ENCODE results near the gene POMT2. TPM values are rescaled to one million over a fixed set of nuclear protein-coding genes. Genes with fewer than 3 reads are reported as not detected.

Gene POMT2
- total RNA-seq, 6 donors from 2014 or later: 14.6 to 36.7 (median 25.4) TPM

DNA sequence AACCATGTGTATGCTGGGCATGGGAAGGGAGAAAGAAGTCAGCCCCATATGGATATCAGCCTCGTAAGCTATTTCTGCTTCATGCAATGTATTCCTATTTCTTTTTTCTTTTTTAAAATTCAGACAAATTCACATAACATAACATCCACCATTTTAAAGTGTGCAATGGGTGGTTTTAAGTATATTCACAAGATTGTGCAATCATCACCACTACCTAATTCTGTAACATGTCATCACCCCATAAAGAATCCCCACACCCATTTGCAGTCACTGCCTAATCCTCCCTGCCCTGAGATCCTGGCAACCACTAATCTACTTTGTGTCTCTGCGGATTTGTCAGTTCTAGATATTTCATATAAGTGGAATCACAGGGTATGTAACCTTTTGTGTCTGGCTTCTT is 9.5 kb downstream of the POMT2 start:
- Histone ChIP-seq H3K27ac (no peak overlapping the region), H3K27me3 (no peaks in the 10 kb centered on the region), H3K36me3 (peaks cover 0 to under 1% (median 0%) of the 10 kb centered on the region in 4 donors), H3K4me1 (peaks cover 3 to 15% (median 11%) of the 10 kb centered on the region in 4 donors), H3K4me3 (no peak overlapping the region), H3K9me3 (no peaks in the 10 kb centered on the region)
- no peak for TF ChIP-seq EP300 (IDR thresholded peaks at IDR 0.05)
- no peak for TF ChIP-seq POLR2AphosphoS5 (IDR thresholded peaks at IDR 0.05)
- no peak for TF ChIP-seq CTCF (IDR thresholded peaks at IDR 0.05)
- no peak for TF ChIP-seq POLR2A (IDR thresholded peaks at IDR 0.05)
- DNase-seq (no peak), ATAC-seq (ENCODE audit: low FRiP score in 2 of 2) (peak in 1 of 2 donors; percentile 34)
- WGBS, 2 donors: 93 to 99% methylated on average over 2 of the region's 2 CpGs

GRCh38 chr14:77310026-77310425 is 10.7 kb downstream of the POMT2 start:
- WGBS, 2 donors: 75 to 77% methylated on average over 4 of the region's 4 CpGs
- DNase-seq (no peak), ATAC-seq (ENCODE audit: low FRiP score in 2 of 2) (no peak)
- Histone ChIP-seq H3K9me3 (no peaks in the 10 kb centered on the region), H3K27ac (no peak overlapping the region), H3K27me3 (no peaks in the 10 kb centered on the region), H3K4me1 (peaks cover 0 to 14% (median 2%) of the 10 kb centered on the region in 4 donors), H3K36me3 (peaks cover 0 to 10% (median 6%) of the 10 kb centered on the region in 4 donors), H3K4me3 (no peak overlapping the region)
- TF ChIP-seq CTCF (IDR thresholded peaks at IDR 0.05): no peak
- no peak for TF ChIP-seq POLR2A (IDR thresholded peaks at IDR 0.05)
- no peak for TF ChIP-seq POLR2AphosphoS5 (IDR thresholded peaks at IDR 0.05)
- no peak for TF ChIP-seq EP300 (IDR thresholded peaks at IDR 0.05)

- TF ChIP-seq CTCF (IDR thresholded peaks at IDR 0.05) (no peak), EP300 (IDR thresholded peaks at IDR 0.05) (no peak), POLR2A (IDR thresholded peaks at IDR 0.05) (no peak), POLR2AphosphoS5 (IDR thresholded peaks at IDR 0.05) (no peak)
- Histone ChIP-seq H3K9me3 (no peaks in the 10 kb centered on the region), H3K4me1 (peaks cover 0 to 5% (median 1%) of the 10 kb centered on the region in 4 donors), H3K36me3 (peaks cover 0 to 16% (median 6%) of the 10 kb centered on the region in 4 donors), H3K4me3 (no peak overlapping the region), H3K27me3 (no peaks in the 10 kb centered on the region), H3K27ac (no peak overlapping the region)
- ATAC-seq (ENCODE audit: low FRiP score in 2 of 2) (no peak), DNase-seq (no peak)
- 67 to 75% methylated on average over 4 of the region's 4 CpGs for WGBS, 2 donors
These were observed 11.6 kb downstream of the POMT2 start for GRCh38 chr14:77309131-77309530.

DNA sequence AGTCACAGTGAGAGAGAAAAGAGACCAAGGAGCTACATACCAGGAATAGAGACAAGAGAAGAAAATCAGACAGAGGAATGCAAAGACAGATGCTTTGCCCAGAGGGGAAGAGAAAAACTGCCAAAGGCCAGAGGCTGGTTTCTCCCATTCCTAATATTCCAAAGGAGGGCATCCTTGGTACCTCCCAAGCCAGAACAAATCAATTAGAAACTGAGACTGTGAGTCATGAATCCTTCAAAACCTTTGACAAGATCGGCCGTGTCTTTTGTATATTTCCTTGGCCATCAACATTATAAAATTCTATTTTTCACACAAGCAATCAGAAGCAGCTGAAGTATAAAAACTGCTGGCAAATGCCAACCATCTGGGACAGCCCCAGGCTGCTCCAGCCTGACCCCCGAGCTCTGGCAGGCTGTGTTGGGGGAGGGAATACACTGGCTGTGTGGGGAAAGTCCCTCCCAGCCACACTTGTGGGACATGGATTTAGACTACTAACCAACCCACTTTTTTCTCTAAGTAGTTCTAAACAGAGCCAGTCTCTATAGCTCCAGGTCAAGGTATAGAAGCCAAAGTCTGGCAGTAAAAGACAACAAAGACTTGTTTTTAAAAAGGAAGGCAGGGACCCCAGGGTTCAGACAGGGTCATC is 13.7 kb downstream of the POMT2 start:
- no peak for ATAC-seq (ENCODE audit: low FRiP score in 2 of 2)
- DNase-seq: no peak
- Histone ChIP-seq H3K27ac (no peak overlapping the region), H3K4me1 (peaks cover 5 to 15% (median 8%) of the 10 kb centered on the region in 4 donors), H3K9me3 (no peaks in the 10 kb centered on the region), H3K36me3 (peaks cover 0 to 20% (median 6%) of the 10 kb centered on the region in 4 donors), H3K4me3 (no peak overlapping the region), H3K27me3 (no peaks in the 10 kb centered on the region)
- no peak for TF ChIP-seq EP300 (IDR thresholded peaks at IDR 0.05)
- no peak for TF ChIP-seq POLR2A (IDR thresholded peaks at IDR 0.05)
- TF ChIP-seq CTCF (IDR thresholded peaks at IDR 0.05): no peak
- no peak for TF ChIP-seq POLR2AphosphoS5 (IDR thresholded peaks at IDR 0.05)
- WGBS, 2 donors: 62 to 69% methylated on average over 3 of the region's 3 CpGs

- no peak overlapping the region for H3K4me3 ChIP-seq
- 69 to 71% methylated on average over 3 of the region's 3 CpGs for WGBS, 2 donors
- no peak for DNase-seq
- no peaks in the 10 kb centered on the region for H3K27me3 ChIP-seq
- peaks cover 5 to 15% (median 8%) of the 10 kb centered on the region in 4 donors for H3K4me1 ChIP-seq
- ATAC-seq (ENCODE audit: low FRiP score in 2 of 2): no peak
- H3K9me3 ChIP-seq: no peaks in the 10 kb centered on the region
- H3K27ac ChIP-seq: no peak overlapping the region
- peaks cover 0 to 25% (median 6%) of the 10 kb centered on the region in 4 donors for H3K36me3 ChIP-seq
- TF ChIP-seq EP300 (IDR thresholded peaks at IDR 0.05): no peak
- TF ChIP-seq POLR2A (IDR thresholded peaks at IDR 0.05): no peak
- TF ChIP-seq CTCF (IDR thresholded peaks at IDR 0.05): no peak
These were observed 14.3 kb downstream of the POMT2 start for GRCh38 chr14:77306416-77306815.
